Neural cell (in vitro differentiated cells): ENCODE data around the gene STMP1. TPM values are rescaled to one million over a fixed set of nuclear protein-coding genes. Genes with fewer than 3 reads are reported as not detected.

Experiments used
- H2AFZ ChIP-seq: fragments of 200-600, 300-800 bp; sonication (generic), shearing (Covaris generic); 2 replicates; pipeline ENCODE4 v1.6.0; 2014; ENCODE audit warnings: low read depth, mild to moderate bottlenecking, antibody characterized with exemption, low read length, moderate library complexity
- H3F3A ChIP-seq: fragments of 200-600 bp; shearing (Covaris generic); 2 replicates; pipeline ENCODE4 v1.6.1; 2016; ENCODE audit warnings: mild to moderate bottlenecking, moderate library complexity, mixed read lengths, antibody characterized with exemption, low read length; ENCODE audit not compliant: insufficient read depth, poor library complexity, severe bottlenecking
- H3K27ac ChIP-seq: fragments of 200-600, 300-800 bp; sonication (generic), shearing (Covaris generic); 2 replicates; pipeline ENCODE4 v1.5.1; 2014; ENCODE audit warnings: mild to moderate bottlenecking, low read length, moderate library complexity
- H3K27me3 ChIP-seq: fragments of 300-800, 200-600 bp; sonication (generic), shearing (Covaris generic); 2 replicates; pipeline ENCODE4 v1.6.0; 2014; ENCODE audit warnings: mild to moderate bottlenecking, low read depth, low read length, moderate library complexity; ENCODE audit not compliant: insufficient read depth
- H3K36me3 ChIP-seq: fragments of 300-800, 200-600 bp; sonication (generic), shearing (Covaris generic); 2 replicates; pipeline ENCODE4 v1.5.1; 2014; ENCODE audit warnings: mild to moderate bottlenecking, antibody characterized with exemption, low read length, moderate library complexity; ENCODE audit not compliant: insufficient read depth
- H3K4me2 ChIP-seq: fragments of 300-800, 200-600 bp; sonication (generic), shearing (Covaris generic); 2 replicates; pipeline ENCODE4 v1.6.0; 2014; ENCODE audit warnings: mild to moderate bottlenecking, low read length
- H3K4me3 ChIP-seq: fragments of 300-800, 200-600 bp; sonication (generic), shearing (Covaris generic); 2 replicates; pipeline ENCODE4 v1.5.1; 2014; ENCODE audit warnings: mild to moderate bottlenecking, low read length, moderate library complexity
- H3K79me2 ChIP-seq: fragments of 200-600 bp; shearing (Covaris generic); replicated peaks from 2 replicates; pipeline ENCODE4 v1.6.0; 2014; ENCODE audit warnings: mild to moderate bottlenecking, low read length, moderate library complexity; ENCODE audit not compliant: insufficient read depth
- H3K9ac ChIP-seq: fragments of 300-800, 200-600 bp; sonication (generic), shearing (Covaris generic); 2 replicates; pipeline ENCODE4 v1.6.1; 2016; ENCODE audit warnings: mild to moderate bottlenecking, low read length, mixed read lengths
- H3K9me2 ChIP-seq: fragments of 200-600 bp; shearing (Covaris generic); 2 replicates; pipeline ENCODE4 v1.6.1; 2016; ENCODE audit warnings: mild to moderate bottlenecking, low read length, mixed read lengths; ENCODE audit not compliant: insufficient read depth
- H3K9me3 ChIP-seq: fragments of 200-600, 300-800 bp; sonication (generic), shearing (Covaris generic); 2 replicates; pipeline ENCODE4 v1.6.1; 2016; ENCODE audit warnings: mild to moderate bottlenecking, mixed run types, low read length, moderate library complexity, mixed read lengths
- H4K20me1 ChIP-seq: fragments of 200-600 bp; shearing (Covaris generic); 2 replicates; pipeline ENCODE4 v1.6.1; 2016; ENCODE audit warnings: mild to moderate bottlenecking, mixed run types; ENCODE audit not compliant: insufficient read depth
- CTCF ChIP-seq: fragments of 450-650 bp; IDR thresholded peaks from 2 replicates; pipeline ENCODE4 v1.5.1; 2014; ENCODE audit warnings: antibody characterized with exemption, mild to moderate bottlenecking, moderate library complexity; ENCODE audit not compliant: poor library complexity, severe bottlenecking
- EP300 ChIP-seq: fragments of 450-650 bp; conservative IDR thresholded peaks from 2 replicates; pipeline ENCODE4 v1.6.1; 2014; ENCODE audit warnings: antibody characterized with exemption, mild to moderate bottlenecking, moderate library complexity; ENCODE audit not compliant: poor library complexity, severe bottlenecking
- EZH2 ChIP-seq: fragments of 200-600, 300-800 bp; shearing (Covaris generic), sonication (generic); IDR thresholded peaks from 2 replicates; pipeline ENCODE4 v1.6.1; 2014; ENCODE audit warnings: antibody characterized with exemption, low read length, borderline replicate concordance, mild to moderate bottlenecking; ENCODE audit not compliant: insufficient read depth, poor library complexity, severe bottlenecking
- MXI1 ChIP-seq: fragments of 450-650 bp; conservative IDR thresholded peaks from 2 replicates; pipeline ENCODE4 v1.6.1; 2014; ENCODE audit warnings: antibody characterized with exemption, mild to moderate bottlenecking; ENCODE audit not compliant: poor library complexity, severe bottlenecking
- POLR2AphosphoS5 ChIP-seq: IDR thresholded peaks from 2 replicates; pipeline ENCODE4 v1.6.1; 2012
- RAD21 ChIP-seq: fragments of 450-650 bp; conservative IDR thresholded peaks from 2 replicates; pipeline ENCODE4 v1.6.1; 2014; ENCODE audit warnings: antibody characterized with exemption, mild to moderate bottlenecking, moderate library complexity
- REST ChIP-seq: IDR thresholded peaks from 2 replicates; pipeline ENCODE4 v1.6.1; 2012; ENCODE audit warnings: borderline replicate concordance
- SMC3 ChIP-seq: fragments of 450-650 bp; conservative IDR thresholded peaks from 2 replicates; pipeline ENCODE4 v1.6.1; 2014; ENCODE audit warnings: antibody characterized with exemption, mild to moderate bottlenecking, moderate library complexity; ENCODE audit not compliant: poor library complexity
- TAF1 ChIP-seq: IDR thresholded peaks from 2 replicates; pipeline ENCODE4 v1.6.1; 2012; ENCODE audit warnings: low read depth
- polyA plus RNA-seq: library from polyadenylated mRNA; depleted of rRNA; stranded (reverse); fragments of >200 nt; gene quantifications from 2 replicates; pipeline ENCODE4 v1.2.3, GENCODE V29; 2014

Gene STMP1
- polyA plus RNA-seq, 1 donor from 2014 or later: 81.6 TPM

- no peaks in the 10 kb centered on the region for H3K36me3 ChIP-seq
- no peaks in the 10 kb centered on the region for H4K20me1 ChIP-seq
Observed at GRCh38 chr7:135644729-135645128, 17.6 kb upstream of the STMP1 start.

GRCh38 chr7:135645296-135645904 is 16.9 kb upstream of the STMP1 start:
- Histone ChIP-seq H3K36me3 (no peaks in the 10 kb centered on the region), H3K27ac (no peak overlapping the region), H4K20me1 (no peaks in the 10 kb centered on the region), H3K79me2 (no peaks in the 10 kb centered on the region), H3K9ac (no peak overlapping the region), H3F3A (no peaks in the 10 kb centered on the region), H3K4me3 (no peak overlapping the region), H2AFZ (no peak overlapping the region), H3K27me3 (no peaks in the 10 kb centered on the region), H3K9me3 (no peaks in the 10 kb centered on the region), H3K4me2 (no peak overlapping the region), H3K9me2 (no peaks in the 10 kb centered on the region)
- TF ChIP-seq EZH2: no peak
- peak; percentile 84 for TF ChIP-seq SMC3
- no peak for TF ChIP-seq REST
- TF ChIP-seq RAD21: peak; percentile 76
- TF ChIP-seq CTCF: peak; percentile 83

More at GRCh38 chr7:135644729-135645128, 17.6 kb upstream of the STMP1 start:
- H3K9me3 ChIP-seq: no peaks in the 10 kb centered on the region
- no peaks in the 10 kb centered on the region for H3K79me2 ChIP-seq
- no peak overlapping the region for H3K4me2 ChIP-seq
- H3K9me2 ChIP-seq: no peaks in the 10 kb centered on the region
- no peaks in the 10 kb centered on the region for H3F3A ChIP-seq
- H3K27ac ChIP-seq: no peak overlapping the region
- H3K4me3 ChIP-seq: no peak overlapping the region
- TF ChIP-seq POLR2AphosphoS5 (no peak), CTCF (no peak), MXI1 (no peak), REST (no peak), EZH2 (no peak), EP300 (no peak), RAD21 (no peak), SMC3 (no peak), TAF1 (no peak)
- no peaks in the 10 kb centered on the region for H3K27me3 ChIP-seq
- H3K9ac ChIP-seq: no peak overlapping the region
- H2AFZ ChIP-seq: no peak overlapping the region
